Right renal cortex interstitium (tissue), 3 donors: ENCODE data around the gene EFCAB3. TPM values are rescaled to one million over a fixed set of nuclear protein-coding genes. Genes with fewer than 3 reads are reported as not detected.
"Not testable (repeated sequence)": the region's sequence is repeated elsewhere in the genome, so short reads cannot be mapped to it uniquely, and the experiment has no call there.

Source experiments
- DNase-seq, 3 donors: peaks; one replicate each; pipeline ENCODE4 v3.0.0-alpha.2; 2013; ENCODE audit warnings: low read depth in 3 of 3, low spot score in 2 of 3
- polyA plus RNA-seq, 3 donors: library from polyadenylated mRNA; unstranded; fragments of 120-200 nt; gene quantifications; one replicate each; pipeline ENCODE4 v1.2.1, GENCODE V29; 2013; ENCODE audit not compliant: insufficient read length in 3 of 3

EFCAB3 gene
- polyA plus RNA-seq, 3 donors: 0.17 to 0.35 (median 0.24) TPM

- not testable (repeated sequence) for DNase-seq
These were observed 78.1 kb downstream of the EFCAB3 start for GRCh38 chr17:62458483-62458882.

GRCh38 chr17:62464422-62464821, 84.1 kb downstream of the EFCAB3 start:
- not testable (repeated sequence) for DNase-seq

GRCh38 chr17:62465271-62465670, 84.9 kb downstream of the EFCAB3 start:
- not testable (repeated sequence) for DNase-seq

Other genes starting within 250 kb of the EFCAB3 start
- 10 to 100 TPM; 19.0 to 22.5 (median 22.0) TPM for gene METTL2A, start 43.3 kb downstream of the EFCAB3 start, polyA plus RNA-seq
- 10 to 100 TPM; 70.4 to 77.2 (median 73.3) TPM for gene TLK2, start 98.3 kb downstream of the EFCAB3 start, polyA plus RNA-seq
- gene MRC2, start 247.1 kb downstream of the EFCAB3 start, polyA plus RNA-seq: 10 to 100 TPM; 52.0 to 56.7 (median 55.8) TPM